Measurements from ENCODE around the gene RUNX1.

DNA sequence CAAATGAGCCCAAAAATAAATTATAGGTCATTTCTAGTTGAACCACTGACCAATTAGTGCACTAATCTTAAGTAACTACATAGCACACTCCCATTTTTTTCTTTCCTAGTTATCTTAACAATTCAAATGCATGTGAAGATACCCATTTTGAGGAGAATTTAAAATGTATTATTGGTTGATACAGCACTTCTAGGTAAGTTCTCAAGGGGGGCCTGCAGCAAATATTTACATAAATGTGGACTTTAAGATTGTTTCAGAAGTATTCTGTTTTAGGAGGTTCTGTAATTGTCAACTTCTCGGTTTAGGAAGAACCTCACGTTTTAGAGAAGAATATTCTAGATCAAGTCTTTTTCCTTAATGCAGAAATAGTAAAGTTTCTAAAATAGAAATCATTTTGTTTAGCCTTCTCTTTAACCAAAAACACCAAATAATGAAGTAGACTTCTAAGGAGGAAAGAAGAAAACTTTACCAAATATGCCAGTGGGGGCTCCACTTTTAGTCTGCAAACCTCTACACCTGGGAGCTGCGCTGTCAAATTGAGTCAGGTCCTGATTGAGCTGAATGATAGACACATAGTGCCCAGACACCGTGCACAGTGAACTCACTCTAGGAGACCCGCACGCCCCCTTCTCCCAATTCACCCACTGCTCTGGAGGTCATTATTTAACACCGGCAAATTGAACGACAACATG, 144.4 kb downstream of the RUNX1 start:
- TF ChIP-seq, protein P1, sequence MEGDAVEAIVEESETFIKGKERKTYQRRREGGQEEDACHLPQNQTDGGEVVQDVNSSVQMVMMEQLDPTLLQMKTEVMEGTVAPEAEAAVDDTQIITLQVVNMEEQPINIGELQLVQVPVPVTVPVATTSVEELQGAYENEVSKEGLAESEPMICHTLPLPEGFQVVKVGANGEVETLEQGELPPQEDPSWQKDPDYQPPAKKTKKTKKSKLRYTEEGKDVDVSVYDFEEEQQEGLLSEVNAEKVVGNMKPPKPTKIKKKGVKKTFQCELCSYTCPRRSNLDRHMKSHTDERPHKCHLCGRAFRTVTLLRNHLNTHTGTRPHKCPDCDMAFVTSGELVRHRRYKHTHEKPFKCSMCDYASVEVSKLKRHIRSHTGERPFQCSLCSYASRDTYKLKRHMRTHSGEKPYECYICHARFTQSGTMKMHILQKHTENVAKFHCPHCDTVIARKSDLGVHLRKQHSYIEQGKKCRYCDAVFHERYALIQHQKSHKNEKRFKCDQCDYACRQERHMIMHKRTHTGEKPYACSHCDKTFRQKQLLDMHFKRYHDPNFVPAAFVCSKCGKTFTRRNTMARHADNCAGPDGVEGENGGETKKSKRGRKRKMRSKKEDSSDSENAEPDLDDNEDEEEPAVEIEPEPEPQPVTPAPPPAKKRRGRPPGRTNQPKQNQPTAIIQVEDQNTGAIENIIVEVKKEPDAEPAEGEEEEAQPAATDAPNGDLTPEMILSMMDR (IDR thresholded peaks at IDR 0.05; ENCODE audit: low read depth, low read length) = no peak
- TF ChIP-seq POLR2A (IDR thresholded peaks at IDR 0.05; ENCODE audit: extremely low read depth, insufficient read length) = no peak
- TF ChIP-seq, protein P2, sequence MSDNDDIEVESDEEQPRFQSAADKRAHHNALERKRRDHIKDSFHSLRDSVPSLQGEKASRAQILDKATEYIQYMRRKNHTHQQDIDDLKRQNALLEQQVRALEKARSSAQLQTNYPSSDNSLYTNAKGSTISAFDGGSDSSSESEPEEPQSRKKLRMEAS (IDR thresholded peaks at IDR 0.05; ENCODE audit: low read depth, low read length) = no peak
